Measurements from ENCODE around the gene SLC16A3. TPM values are rescaled to one million over a fixed set of nuclear protein-coding genes. Genes with fewer than 3 reads are reported as not detected.
"Not testable (repeated sequence)": the region's sequence is repeated elsewhere in the genome, so short reads cannot be mapped to it uniquely, and the experiment has no call there.

The SLC16A3 gene
- total RNA-seq (2014; rRNA removed; shearing (Covaris generic)): 149 and 249 TPM in 2 replicates

DNA sequence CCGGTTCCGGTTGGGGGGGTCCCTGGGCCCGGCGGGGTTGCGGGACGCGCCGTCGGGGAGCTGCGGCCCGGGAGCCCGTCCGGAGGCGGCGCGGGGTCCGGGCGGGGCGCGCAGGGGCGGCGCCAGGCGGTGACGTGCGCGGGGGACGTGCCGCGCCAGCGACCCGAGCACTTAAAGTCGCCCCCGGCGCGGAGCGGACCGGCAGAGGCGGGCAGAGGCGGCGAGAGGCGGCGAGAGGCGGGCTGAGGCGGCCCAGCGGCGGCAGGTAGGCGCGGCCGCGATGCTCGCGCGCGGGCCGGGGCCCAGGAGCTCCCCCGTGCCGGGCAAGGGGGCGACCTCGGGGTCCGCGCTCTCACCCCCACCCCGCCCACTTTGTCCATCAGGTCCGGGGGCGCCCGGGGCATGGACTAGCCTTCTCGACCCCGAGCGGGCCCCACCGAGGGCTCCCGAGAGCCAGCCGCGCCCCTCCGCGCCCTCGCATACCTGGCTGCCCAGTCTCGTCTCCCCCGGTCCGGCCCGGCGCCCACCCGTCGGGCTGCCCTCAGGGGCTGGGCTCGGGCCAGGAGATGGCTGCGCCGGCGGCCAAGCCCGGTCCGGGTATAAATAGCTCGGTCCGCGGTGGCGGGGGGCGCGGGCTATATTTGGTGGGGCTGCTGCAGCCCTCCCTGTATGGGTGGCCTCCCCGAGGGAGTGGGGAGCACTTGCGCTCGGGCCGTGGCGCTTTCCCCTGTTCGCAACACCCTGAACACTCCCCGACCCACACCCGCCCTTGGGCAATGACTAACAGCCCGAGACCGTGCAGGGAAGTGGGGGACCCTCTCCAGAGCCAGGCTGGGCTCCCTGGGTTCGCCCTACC is at the start of gene SLC16A3:
Gene SLC16A3, plus strand, starts transcription at position 201 of the 856 bp plus-strand sequence. CDS start 6,967 bp downstream, outside the sequence.
- Histone ChIP-seq H3K27ac (peak within 1 kb of the TSS; percentile 74), H3K9me3 (replicated peaks) (peaks cover 4% of the 10 kb centered on the region), H3K4me3 (peak within 1 kb of the TSS; percentile 98), H3K4me1 (replicated peaks) (peaks cover 63% of the 10 kb centered on the region), H3K27me3 (replicated peaks) (no peaks in the 10 kb centered on the region), H3K36me3 (peaks cover 43% of the 10 kb centered on the region)
- peak in 1 of 2 experiments; percentile 62 for DNase-seq (ENCODE audit: low read depth in 1 of 2, low spot score in 2 of 2)

DNA sequence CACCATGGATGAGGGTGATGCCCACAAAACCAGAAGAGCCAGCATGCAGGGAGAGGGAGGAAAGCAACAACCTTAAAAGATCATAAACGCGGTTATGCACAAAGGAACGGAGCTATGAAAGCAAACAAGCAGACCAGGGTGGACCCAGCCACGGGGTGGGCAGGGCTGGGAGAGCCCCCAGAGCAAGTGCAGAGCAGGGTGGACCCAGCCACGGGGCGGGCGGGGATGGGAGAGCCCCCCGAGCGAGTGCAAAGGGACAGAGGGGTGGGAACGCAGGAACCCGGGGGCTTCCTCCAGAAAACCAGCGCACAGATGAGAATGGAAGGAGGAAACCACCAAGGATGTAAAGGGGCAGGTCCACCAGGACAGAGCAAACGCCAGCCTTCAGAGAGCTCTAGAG is 49.4 kb upstream of the SLC16A3 start:
- DNase-seq (ENCODE audit: low read depth in 1 of 2, low spot score in 2 of 2): no peak
- no peak overlapping the region for H3K4me3 ChIP-seq
- no peak overlapping the region for H3K27ac ChIP-seq
- H3K36me3 ChIP-seq: peaks cover 46% of the 10 kb centered on the region
- no peaks in the 10 kb centered on the region for H3K4me1 ChIP-seq (replicated peaks)
- no peaks in the 10 kb centered on the region for H3K27me3 ChIP-seq (replicated peaks)
- no peaks in the 10 kb centered on the region for H3K9me3 ChIP-seq (replicated peaks)

DNA sequence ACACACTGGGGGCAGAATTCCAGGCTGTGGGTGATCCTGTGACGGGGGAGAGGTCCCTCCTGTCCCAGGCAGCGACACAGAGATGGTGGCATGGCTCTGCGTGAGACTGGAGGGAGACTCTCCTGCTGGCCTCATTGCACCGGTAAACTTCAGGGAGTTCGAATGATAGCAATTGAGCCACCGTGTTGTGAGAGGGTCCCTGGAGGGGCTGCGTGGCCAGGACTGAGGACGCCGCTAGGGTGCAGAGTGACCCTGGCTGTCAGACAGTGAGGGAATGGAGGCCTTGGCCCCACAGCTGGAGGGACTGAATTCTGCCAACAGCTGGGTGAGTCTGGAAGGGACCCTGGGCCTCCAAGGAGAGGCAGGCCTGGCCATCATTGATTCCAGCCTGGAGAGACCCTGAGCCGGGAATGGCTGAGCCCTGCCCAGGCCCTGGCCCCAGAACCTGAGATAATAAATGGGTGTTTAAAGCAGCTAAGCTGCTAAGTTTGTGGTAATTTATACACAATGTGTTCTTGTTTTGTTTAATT is 48.8 kb upstream of the SLC16A3 start:
- Histone ChIP-seq H3K4me3 (no peak overlapping the region), H3K9me3 (replicated peaks) (no peaks in the 10 kb centered on the region), H3K36me3 (peaks cover 50% of the 10 kb centered on the region), H3K27me3 (replicated peaks) (no peaks in the 10 kb centered on the region), H3K4me1 (replicated peaks) (no peaks in the 10 kb centered on the region), H3K27ac (no peak overlapping the region)
- DNase-seq (ENCODE audit: low read depth in 1 of 2, low spot score in 2 of 2): no peak

DNA sequence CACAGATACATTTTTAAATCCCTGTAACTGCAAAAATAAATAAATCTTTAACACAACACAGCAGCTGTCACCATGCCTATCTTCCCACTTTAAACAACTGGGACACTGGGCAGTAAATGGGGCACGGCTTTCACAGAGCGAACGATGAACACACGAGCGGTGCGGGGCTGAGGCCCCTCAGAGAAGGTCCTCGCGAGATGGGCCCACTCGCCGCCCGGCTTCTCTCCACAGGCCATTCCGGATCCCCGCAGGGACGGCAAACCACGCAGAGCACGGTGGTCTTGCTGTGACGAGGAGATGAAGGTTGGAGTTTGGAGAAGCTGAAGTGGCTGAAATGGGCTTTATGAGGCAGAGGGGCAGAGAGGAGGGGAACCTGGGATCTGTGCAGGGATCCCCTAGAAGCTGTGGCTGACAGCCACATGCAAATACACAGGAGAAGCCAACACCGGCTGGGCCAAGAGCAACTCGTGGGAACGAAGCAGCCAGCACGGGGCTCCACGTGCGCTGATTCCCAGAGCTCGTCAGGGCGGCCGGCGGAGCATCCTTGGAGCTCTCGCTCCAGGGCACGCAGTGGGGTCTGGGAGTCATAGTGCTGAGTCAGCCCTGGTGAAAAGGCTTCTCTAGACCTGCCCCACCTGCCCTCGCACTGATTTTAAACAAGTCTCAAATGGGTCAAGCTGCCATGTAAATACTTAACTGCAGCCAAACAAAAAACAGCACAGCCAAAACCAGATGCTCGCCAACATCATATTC is 47.9 kb upstream of the SLC16A3 start:
- H3K4me3 ChIP-seq: no peak overlapping the region
- no peak for DNase-seq (ENCODE audit: low read depth in 1 of 2, low spot score in 2 of 2)
- no peaks in the 10 kb centered on the region for H3K9me3 ChIP-seq (replicated peaks)
- H3K4me1 ChIP-seq (replicated peaks): no peaks in the 10 kb centered on the region
- H3K27ac ChIP-seq: no peak overlapping the region
- H3K27me3 ChIP-seq (replicated peaks): no peaks in the 10 kb centered on the region
- H3K36me3 ChIP-seq: peaks cover 53% of the 10 kb centered on the region

DNA sequence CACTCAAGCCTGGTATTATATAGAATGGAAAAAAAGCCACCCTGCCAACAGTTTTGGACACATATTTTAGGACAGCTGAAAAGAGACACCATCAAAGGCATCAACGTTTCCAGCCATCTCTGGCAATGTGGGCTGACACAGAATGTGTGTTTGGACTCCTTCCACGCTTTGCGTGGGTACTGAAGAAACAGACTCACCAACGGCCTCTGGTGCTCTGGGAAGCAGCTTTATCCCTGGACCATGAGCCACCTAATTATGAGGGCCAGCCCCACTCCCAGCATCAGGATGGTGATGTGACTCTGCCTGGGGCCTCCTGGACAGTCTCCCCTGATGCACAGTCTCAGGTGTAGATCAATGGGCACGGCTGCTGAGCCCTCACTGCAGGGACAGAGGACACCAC is 44.1 kb upstream of the SLC16A3 start:
- no peaks in the 10 kb centered on the region for H3K4me1 ChIP-seq (replicated peaks)
- H3K36me3 ChIP-seq: peaks cover 52% of the 10 kb centered on the region
- no peak for DNase-seq (ENCODE audit: low read depth in 1 of 2, low spot score in 2 of 2)
- H3K4me3 ChIP-seq: no peak overlapping the region
- H3K9me3 ChIP-seq (replicated peaks): no peaks in the 10 kb centered on the region
- H3K27me3 ChIP-seq (replicated peaks): no peaks in the 10 kb centered on the region
- H3K27ac ChIP-seq: no peak overlapping the region

DNA sequence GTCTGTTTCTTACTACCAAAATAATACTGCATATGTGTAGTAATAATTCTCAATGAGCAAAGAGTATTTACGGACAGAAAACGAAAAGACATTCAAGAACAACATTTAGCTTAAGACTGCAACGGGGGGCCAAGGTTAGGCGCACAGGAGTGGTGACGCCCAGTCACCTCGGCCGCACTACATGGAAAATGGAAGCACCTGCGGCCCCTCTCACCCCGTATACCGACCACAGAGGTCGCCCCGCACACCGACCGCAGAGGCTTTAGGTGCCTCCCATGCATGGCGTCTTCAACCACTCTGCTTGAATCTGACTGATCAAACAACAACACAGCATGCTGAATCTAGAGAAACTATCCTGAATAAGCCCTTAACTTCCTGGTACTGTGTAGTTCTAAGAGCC is 42.6 kb upstream of the SLC16A3 start:
- H3K27me3 ChIP-seq (replicated peaks): no peaks in the 10 kb centered on the region
- H3K4me1 ChIP-seq (replicated peaks): no peaks in the 10 kb centered on the region
- peaks cover 42% of the 10 kb centered on the region for H3K36me3 ChIP-seq
- H3K9me3 ChIP-seq (replicated peaks): no peaks in the 10 kb centered on the region
- DNase-seq (ENCODE audit: low read depth in 1 of 2, low spot score in 2 of 2): no peak
- H3K27ac ChIP-seq: no peak overlapping the region
- H3K4me3 ChIP-seq: no peak overlapping the region

DNA sequence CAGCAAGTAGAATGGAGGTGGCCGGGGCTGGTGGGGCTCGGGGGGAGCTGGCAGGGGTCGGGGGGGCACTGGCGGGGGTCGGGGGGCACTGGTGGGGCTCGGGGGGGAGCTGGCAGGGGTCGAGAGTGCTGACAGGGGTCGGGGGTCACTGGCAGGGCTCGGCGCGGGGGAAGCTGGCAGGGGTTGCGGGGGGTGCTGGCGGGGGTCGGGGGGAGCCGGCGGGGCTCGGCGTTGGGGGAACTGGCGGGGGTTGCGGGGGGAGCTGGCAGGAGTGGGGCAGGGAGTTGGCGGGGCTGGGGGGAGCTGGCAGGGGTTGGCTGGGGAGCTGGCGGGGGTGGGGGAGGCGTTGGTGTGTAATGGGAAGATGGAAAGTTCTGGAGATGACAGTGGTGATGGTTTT is 41.3 kb upstream of the SLC16A3 start:
- Histone ChIP-seq H3K27me3 (replicated peaks) (no peaks in the 10 kb centered on the region), H3K9me3 (replicated peaks) (no peaks in the 10 kb centered on the region), H3K36me3 (peaks cover 41% of the 10 kb centered on the region), H3K4me3 (no peak overlapping the region), H3K27ac (no peak overlapping the region), H3K4me1 (replicated peaks) (no peaks in the 10 kb centered on the region)
- no peak for DNase-seq (ENCODE audit: low read depth in 1 of 2, low spot score in 2 of 2)

DNA sequence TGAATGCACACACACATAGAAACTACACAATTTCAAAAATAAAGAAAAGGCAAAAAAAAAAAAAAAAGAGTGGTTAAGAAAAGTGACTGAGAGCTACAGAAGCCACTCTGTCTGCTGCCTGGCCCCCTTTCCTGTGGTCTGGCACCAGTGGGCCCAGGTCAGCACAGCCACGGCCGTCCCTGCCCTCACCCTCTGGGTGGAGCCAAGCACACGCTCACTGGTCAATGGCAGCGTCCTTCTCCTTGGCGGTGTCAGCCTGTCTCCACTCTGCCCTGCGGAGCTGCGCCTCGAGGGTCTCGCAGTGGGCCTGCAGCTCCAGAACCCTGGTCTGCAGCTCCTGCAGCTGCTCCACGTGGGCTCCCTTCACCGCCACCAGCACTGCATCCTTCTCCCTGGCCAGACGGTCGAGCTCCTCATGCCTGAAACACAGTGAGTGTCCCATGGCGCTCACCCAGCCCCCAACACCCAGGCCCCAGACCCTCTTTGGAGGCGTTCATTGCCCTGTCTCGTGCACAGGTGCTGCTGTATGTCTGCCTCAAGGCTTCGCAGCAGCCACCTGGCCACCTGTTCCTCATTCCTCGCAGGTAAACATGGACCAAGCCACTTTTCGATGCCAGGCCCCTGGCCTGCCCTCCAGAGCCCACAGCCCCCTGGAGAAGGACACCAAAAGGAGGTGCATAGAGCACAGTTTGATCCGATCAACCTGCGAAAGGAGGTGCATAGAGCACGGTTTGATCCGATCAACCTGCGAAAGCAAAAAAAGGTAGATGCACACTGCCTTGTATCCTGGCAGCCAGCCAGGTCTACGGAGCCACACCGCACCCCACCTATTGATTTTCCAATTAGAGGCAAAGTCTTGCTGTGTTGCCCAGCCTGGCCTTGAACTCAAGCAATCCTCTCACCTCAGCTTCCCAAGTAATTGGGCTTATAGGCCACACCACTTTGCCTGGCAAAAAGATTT is 40.6 kb upstream of the SLC16A3 start:
- Histone ChIP-seq H3K4me3 (no peak overlapping the region), H3K27ac (no peak overlapping the region), H3K9me3 (replicated peaks) (no peaks in the 10 kb centered on the region), H3K4me1 (replicated peaks) (no peaks in the 10 kb centered on the region), H3K36me3 (peaks cover 41% of the 10 kb centered on the region), H3K27me3 (replicated peaks) (no peaks in the 10 kb centered on the region)
- no peak for DNase-seq (ENCODE audit: low read depth in 1 of 2, low spot score in 2 of 2)

DNA sequence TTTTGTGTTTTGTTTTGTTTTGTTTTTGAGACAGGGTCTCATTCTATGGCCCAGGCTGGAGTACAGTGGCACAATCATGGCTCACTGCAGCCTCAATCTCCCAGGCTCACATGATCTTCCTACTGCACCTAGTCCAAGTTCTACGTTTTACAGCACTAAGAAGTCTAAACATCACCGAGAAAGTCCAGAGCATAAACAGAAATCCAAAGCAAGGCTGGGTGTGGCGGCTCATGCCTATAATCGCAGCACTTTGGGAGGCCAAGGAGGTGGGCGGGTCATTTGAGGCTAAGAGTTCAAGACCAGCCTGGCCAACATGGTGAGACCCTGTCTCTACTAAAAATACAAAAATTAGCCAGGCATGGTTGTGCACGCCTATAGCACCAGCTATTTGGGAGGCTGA is 35.8 kb upstream of the SLC16A3 start:
- not testable (repeated sequence) for H3K27me3 ChIP-seq (replicated peaks); H3K4me3 ChIP-seq; H3K9me3 ChIP-seq (replicated peaks); DNase-seq (ENCODE audit: low read depth in 1 of 2, low spot score in 2 of 2); H3K4me1 ChIP-seq (replicated peaks); H3K27ac ChIP-seq
- H3K36me3 ChIP-seq: peaks cover 45% of the 10 kb centered on the region

DNA sequence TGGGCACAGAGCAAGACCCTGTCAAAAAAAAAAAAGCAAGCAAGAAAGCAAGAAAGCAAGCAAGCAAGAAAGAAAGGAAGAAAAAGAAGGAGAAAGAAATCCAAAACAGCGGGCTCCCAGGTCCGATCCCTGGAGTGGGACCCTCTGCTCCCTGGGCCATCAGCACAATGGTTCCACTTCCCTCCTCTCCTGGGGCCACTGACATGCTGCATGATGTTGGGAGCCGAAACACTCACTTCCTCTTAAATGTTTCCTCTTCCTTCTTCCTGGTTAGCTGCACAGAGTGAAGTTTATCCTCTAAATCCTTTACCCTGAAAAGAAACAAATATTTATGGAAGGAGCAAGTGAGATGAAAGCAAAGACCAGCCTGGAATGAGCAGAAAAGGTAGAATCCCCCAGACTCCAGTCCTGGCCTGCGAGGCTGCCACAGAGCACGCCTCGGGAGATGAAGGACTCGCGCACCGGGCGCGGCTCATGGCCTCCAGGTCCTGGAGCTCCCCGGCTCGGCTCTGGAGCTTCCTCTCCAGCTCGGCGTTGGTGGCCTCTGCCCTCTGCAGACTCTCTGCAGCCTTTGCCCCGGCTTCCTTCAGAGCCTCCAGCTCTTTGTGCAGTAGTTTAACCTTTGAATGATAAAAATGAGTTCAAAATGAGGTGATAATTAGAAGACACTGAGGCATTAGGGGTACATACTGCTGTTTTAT is 35.2 kb upstream of the SLC16A3 start:
- peaks cover 45% of the 10 kb centered on the region for H3K36me3 ChIP-seq
- H3K27ac ChIP-seq: no peak overlapping the region
- H3K9me3 ChIP-seq (replicated peaks): no peaks in the 10 kb centered on the region
- H3K4me1 ChIP-seq (replicated peaks): no peaks in the 10 kb centered on the region
- no peaks in the 10 kb centered on the region for H3K27me3 ChIP-seq (replicated peaks)
- no peak for DNase-seq (ENCODE audit: low read depth in 1 of 2, low spot score in 2 of 2)
- H3K4me3 ChIP-seq: no peak overlapping the region

DNA sequence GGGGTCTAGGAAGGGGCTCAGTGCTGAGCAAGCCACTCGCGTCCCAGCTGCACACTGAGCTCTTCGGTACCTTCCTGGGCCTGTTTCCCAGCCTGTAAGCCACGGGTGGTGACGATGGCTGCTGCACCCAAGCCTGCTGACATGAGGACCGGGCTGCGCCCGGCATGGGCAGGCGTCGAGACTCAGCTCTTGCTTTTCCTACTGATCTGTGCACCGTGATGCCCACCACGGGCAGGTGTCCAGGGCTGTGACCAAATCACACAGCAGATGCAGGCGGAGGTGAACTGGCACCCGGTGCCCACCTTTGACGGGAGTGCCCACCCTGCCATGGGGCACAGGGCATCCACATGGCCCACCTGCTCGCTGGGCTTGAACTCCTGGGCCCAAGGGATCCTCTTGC is 34.1 kb upstream of the SLC16A3 start:
- H3K4me3 ChIP-seq: no peak overlapping the region
- peaks cover 45% of the 10 kb centered on the region for H3K36me3 ChIP-seq
- H3K4me1 ChIP-seq (replicated peaks): no peaks in the 10 kb centered on the region
- no peak for DNase-seq (ENCODE audit: low read depth in 1 of 2, low spot score in 2 of 2)
- no peaks in the 10 kb centered on the region for H3K9me3 ChIP-seq (replicated peaks)
- H3K27me3 ChIP-seq (replicated peaks): no peaks in the 10 kb centered on the region
- no peak overlapping the region for H3K27ac ChIP-seq

DNA sequence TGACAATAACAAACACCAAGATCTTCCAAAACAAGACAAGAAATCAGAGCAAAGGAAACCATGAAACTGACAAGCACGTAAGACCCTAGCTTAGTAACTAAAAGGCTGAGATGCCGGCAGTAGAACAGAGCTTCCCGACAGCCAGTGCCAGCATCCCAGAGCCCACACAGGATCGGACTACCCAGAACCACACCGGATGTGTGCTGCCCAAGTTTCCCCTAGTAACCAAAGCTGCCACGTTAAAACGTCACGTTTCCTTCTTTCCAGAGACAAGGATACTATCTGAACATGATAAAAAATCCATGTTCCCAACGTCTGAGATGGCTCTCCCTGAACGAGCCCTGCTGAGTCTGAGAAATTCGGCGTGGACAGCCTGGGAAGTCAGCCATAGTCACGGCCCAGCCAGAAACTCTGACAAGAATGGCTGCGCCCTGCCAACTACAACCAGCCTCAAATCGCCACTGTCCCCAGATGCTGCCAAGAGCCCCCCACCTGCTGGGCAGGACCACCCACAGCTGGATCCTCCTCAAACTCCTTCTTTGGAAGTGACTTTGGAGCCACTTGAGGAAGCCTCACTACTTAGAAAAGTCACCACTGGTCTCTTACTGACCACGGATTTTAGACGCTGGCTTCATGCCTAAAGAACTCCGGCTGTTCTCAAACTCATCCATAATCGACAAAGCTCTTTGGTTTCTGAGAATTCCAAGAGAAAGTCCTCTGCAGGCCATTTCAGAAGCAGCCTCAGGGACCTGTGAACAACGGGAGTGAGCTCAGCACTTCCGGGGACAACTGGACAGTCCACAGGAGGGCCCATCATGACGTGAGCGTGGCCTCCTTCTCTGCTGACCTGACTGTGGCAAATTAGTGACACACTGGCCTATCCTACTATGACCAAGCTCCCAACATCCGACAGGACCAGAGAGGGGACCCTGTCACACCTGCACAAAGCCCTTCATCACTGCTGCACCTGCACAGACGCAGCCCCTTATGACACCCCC is 32.9 kb upstream of the SLC16A3 start:
- no peak overlapping the region for H3K27ac ChIP-seq
- DNase-seq (ENCODE audit: low read depth in 1 of 2, low spot score in 2 of 2): no peak
- H3K27me3 ChIP-seq (replicated peaks): no peaks in the 10 kb centered on the region
- H3K4me3 ChIP-seq: no peak overlapping the region
- H3K9me3 ChIP-seq (replicated peaks): no peaks in the 10 kb centered on the region
- H3K36me3 ChIP-seq: peaks cover 45% of the 10 kb centered on the region
- no peaks in the 10 kb centered on the region for H3K4me1 ChIP-seq (replicated peaks)

Data from SJSA1 (cell line).